Measurements from ENCODE around the gene HCCS.

The HCCS gene

GRCh38 chrX:11124112-11124511, 13.0 kb downstream of the HCCS start:
- no peak for DNase-seq

GRCh38 chrX:11125060-11125459, 13.9 kb downstream of the HCCS start:
- DNase-seq = no peak

- peak; percentile 56 to 65 (median 57) for DNase-seq
Measured at GRCh38 chrX:11129534-11130105, 18.5 kb downstream of the HCCS start.

- no peak for DNase-seq
Measured at GRCh38 chrX:11130136-11130535, 19.0 kb downstream of the HCCS start.

GRCh38 chrX:11131146-11131545, 20.0 kb downstream of the HCCS start:
- peak; percentile 34 to 57 (median 53) for DNase-seq

GRCh38 chrX:11135564-11136185, 24.5 kb downstream of the HCCS start:
- no peak for DNase-seq

GRCh38 chrX:11137543-11138139, 26.5 kb downstream of the HCCS start:
- DNase-seq = peak; percentile 42 to 67 (median 66)

GRCh38 chrX:11138498-11139390, 27.6 kb downstream of the HCCS start:
- DNase-seq = no peak

- peak; percentile 79 to 87 (median 83) for DNase-seq
Measured at GRCh38 chrX:11143931-11144678, 33.0 kb downstream of the HCCS start.

- no peak for DNase-seq
Measured at GRCh38 chrX:11146411-11146810, 35.3 kb downstream of the HCCS start.

- DNase-seq = no peak
Measured at GRCh38 chrX:11148401-11148800, 37.3 kb downstream of the HCCS start.

GRCh38 chrX:11151799-11152559, 40.8 kb downstream of the HCCS start:
- DNase-seq = no peak

GRCh38 chrX:11159149-11159548, 48.0 kb downstream of the HCCS start:
- no peak for DNase-seq

- no peak for DNase-seq
Measured at GRCh38 chrX:11164433-11164832, 53.3 kb downstream of the HCCS start.

- DNase-seq = no peak
Measured at GRCh38 chrX:11171956-11172355, 60.8 kb downstream of the HCCS start.

- no peak for DNase-seq
Measured at GRCh38 chrX:11172415-11172814, 61.3 kb downstream of the HCCS start.
